ENCODE data around the gene ELMO1.

The ELMO1 gene

GRCh38 chr7:37093257-37093656, 355.4 kb downstream of the ELMO1 start:
- no peak for DNase-seq (ENCODE audit: low read depth)

DNA sequence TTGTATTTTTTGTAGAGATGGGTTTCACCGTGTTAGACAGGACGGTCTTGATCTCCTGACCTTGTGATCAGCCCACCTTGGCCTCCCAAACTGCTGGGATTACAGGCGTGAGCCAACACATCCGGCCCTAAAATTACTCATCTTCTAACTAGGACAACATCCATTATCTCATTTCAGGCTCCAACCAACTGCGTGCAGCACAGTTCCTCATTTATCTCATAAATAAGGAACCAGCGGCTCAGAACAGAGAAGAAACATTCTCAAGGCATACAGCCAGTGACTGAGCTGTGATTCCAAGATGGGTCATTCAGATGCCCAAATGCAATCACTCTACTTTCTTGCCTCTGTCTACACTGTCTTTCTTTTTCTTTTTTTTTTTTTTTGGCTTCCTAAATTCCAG, 356.1 kb downstream of the ELMO1 start:
- DNase-seq (ENCODE audit: low read depth): no peak

GRCh38 chr7:37089972-37090371, 358.7 kb downstream of the ELMO1 start:
- no peak for DNase-seq (ENCODE audit: low read depth)

GRCh38 chr7:37085600-37085999, 363.1 kb downstream of the ELMO1 start:
- no peak for DNase-seq (ENCODE audit: low read depth)

DNA sequence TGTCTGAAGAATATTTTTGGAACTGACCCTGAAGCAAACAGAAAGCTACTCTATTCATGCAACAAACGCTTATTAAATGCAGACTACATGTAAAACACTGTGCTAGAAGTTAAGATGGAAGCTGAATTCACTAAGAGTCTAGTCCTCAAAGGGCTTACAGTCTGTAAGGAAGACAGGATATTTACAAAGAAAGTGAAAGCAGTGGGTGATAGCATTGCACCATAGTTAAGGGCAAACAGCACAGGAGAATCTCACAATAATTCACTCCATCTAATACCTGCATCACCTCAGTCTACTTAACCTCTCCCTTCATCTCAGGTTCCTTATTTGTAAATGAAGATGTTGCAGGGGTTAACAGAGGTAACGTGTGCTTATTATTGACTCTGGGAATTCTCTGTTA, 364.4 kb downstream of the ELMO1 start:
- DNase-seq (ENCODE audit: low read depth): no peak

- DNase-seq (ENCODE audit: low read depth): no peak
These were observed 365.2 kb downstream of the ELMO1 start for GRCh38 chr7:37083311-37084096.

DNA sequence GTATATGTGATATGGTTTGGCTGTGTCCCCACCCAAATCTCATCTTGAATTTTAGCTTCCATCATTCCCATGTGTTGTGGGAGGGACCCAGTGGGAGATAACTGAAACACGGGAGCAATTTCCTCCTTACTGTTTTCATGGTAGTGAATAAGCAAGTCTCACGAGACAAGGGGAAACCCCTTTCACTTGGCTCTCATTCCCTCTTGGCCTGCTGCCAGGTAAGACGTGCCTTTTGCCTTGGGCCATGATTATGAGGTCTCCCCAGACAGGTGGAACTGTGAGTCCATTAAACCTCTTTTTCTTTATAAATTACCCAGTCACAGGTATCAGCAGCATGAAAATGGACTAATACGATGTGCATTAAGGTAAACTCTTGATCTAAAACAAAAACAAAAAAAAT, 367.2 kb downstream of the ELMO1 start:
- DNase-seq (ENCODE audit: low read depth): no peak

DNA sequence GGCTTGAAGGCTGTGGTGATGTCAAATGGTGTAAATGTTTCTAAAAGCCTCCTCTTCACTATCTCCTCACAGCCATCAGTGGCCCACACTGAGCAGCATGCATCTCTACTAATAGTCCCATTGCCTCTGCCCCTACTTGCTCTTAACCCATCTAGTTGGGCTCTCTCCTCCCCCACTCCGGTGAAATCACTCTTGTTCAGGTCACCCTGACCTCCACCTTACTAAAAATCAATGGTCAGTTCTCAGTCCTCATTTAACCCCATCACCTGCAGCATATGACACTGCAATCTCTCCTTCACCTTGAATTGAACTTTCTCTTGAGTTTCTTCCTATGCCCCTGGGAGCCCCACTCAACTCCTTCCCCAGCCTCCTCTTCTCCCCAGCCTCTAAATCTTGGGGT, 369.2 kb downstream of the ELMO1 start:
- no peak for DNase-seq (ENCODE audit: low read depth)

- DNase-seq (ENCODE audit: low read depth): no peak
These were observed 372.0 kb downstream of the ELMO1 start for GRCh38 chr7:37076668-37077067.

GRCh38 chr7:37074370-37074769, 374.3 kb downstream of the ELMO1 start:
- no peak for DNase-seq (ENCODE audit: low read depth)

GRCh38 chr7:37071124-37071523, 377.5 kb downstream of the ELMO1 start:
- no peak for DNase-seq (ENCODE audit: low read depth)

- DNase-seq (ENCODE audit: low read depth): no peak
These were observed 378.2 kb downstream of the ELMO1 start for GRCh38 chr7:37070471-37070870.

- no peak for DNase-seq (ENCODE audit: low read depth)
These were observed 378.6 kb downstream of the ELMO1 start for GRCh38 chr7:37070031-37070430.

- DNase-seq (ENCODE audit: low read depth): no peak
These were observed 379.3 kb downstream of the ELMO1 start for GRCh38 chr7:37069336-37069735.

DNA sequence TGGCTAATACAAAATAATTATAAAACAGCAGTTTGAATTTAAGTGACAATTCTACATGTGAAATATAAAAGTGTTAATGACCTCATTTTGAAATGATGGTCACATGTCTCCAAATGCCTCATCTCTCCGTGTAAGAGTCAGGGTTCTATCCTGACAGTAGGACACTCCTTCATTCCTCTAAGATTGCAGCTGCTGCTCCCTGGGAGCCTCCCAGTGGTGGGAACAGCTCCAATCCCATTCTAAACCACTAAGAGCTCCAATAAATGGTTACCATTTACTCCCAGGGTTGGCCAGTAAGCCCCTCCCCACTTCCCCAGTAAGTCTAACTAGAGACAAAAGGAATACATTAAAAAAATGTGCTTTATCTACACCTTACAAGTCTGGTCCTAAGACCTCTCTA, 379.8 kb downstream of the ELMO1 start:
- no peak for DNase-seq (ENCODE audit: low read depth)

GRCh38 chr7:37068038-37068437, 380.6 kb downstream of the ELMO1 start:
- DNase-seq (ENCODE audit: low read depth): no peak

DNA sequence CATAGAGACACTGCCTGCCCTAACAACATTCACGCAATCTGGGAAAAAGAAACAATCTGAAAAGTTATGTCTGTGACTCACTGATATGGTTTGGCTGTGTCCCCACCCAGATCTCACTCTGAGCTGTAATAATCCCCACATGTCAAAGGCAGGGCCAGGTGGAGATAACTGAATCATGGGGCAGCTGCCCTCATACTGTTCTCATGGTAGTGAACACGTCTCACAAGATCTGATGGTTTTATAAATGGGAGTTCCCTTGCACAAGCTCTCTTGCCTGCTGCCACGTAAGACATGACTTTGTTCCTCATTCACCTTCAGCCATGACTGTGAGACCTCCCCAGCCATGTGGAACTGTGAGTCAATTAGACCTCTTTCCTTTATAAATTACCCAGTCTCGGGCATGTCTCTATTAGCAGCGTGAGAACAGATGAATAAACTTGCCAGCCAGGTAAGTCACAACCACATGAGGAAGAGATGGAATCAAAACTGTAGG, 382.8 kb downstream of the ELMO1 start:
- no peak for DNase-seq (ENCODE audit: low read depth)

GRCh38 chr7:37062560-37062859, 386.2 kb downstream of the ELMO1 start:
- no peak for DNase-seq (ENCODE audit: low read depth)

- DNase-seq (ENCODE audit: low read depth): no peak
These were observed 386.7 kb downstream of the ELMO1 start for GRCh38 chr7:37061849-37062559.

DNA sequence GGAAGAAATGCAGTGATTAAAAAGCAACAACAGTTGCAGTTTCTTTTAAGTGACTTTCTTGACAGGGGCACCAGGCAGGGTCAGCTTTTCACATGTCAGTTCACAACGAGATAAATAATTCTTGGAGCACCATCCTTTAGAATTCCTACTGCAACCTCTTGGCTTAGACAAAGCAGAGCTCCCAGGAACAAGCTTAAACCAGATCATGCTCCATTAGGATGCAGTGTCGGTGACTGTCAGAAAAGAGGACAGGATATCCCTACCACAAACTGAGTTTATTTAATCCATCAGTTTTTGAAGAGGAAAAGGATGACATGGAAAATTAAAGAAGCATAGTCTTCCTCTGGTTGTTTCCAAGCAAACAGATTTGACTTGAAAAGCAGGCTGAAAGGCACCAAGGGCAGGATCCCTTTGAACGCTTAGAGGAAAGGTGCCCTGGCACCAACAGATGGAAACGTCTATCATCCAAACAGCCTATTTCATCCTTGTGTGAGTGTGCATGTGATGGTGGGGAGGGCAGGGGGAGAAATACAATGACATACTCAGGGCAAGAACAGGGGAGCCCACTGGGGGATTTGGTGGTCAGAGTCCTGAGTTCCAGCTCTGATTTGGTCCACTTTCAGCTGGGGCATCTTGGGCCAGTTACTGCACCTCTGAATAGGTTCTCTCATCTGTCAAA, 392.3 kb downstream of the ELMO1 start:
- DNase-seq (ENCODE audit: low read depth): no peak

DNA sequence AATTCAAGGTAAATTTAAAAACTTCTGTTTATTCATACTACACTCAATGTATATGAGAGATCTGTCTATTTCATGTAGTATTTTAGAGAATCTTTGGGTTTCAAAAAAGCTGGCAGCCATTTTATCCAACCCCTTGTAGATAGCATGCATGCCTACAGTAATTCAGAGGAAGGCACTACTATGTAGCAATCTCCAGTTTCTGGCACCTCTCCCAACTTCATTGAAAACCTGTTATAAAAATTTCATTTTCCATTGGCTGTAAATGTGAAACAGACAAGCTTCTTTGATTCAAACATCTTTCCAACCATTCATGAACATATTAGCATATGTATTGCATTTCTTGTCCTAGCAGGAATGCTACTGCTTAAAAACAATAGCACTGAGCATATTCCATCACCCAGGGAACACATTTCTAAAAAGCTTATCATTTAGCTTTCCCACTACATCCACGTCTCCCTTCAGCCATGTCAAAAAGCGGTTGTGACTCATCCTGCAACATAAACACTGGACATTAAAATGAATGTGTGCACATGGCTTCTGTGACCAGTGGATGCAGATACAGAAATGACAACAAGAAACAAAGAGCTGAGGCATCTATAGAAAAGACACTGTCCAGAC, 393.9 kb downstream of the ELMO1 start:
- no peak for DNase-seq (ENCODE audit: low read depth)

DNA sequence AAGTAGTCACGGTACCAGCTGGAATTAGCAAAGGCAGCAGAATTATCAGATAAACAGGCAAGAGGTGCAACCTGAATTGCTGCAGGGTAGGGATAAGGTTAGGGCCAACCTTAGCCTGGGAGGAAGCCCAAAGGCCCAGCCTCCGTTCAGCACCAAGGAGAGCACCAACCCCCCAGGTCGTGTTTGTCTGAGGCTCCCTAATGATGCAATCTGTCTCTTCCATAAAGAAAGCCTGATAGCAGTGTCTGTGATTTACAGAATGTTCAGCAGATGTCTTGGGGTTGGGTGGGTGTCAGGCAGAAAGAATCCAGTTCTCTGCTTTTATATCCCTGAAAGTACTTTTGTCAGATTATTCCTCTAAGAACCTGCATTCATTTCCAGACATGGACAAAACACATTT, 396.0 kb downstream of the ELMO1 start:
- DNase-seq (ENCODE audit: low read depth): no peak

DNA sequence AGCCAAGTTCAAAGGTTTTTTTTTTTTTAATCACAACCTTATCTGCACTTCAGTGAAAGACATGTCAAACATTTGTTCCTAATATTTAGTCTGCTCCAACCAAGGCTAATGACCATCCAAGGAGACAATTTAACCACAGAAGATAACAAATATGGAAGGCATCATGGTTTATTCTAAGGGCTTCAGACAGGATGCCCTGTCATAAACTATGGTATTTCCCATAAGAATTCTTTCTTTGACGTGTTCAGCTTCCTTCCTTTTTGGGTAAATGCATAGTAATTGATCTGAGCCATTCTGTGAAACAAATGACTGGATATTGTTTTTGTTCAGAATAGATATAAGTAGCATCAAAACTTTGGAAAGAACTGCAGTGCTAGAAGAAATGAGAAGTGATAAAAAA, 397.9 kb downstream of the ELMO1 start:
- DNase-seq (ENCODE audit: low read depth): no peak

Data from stimulated activated CD8-positive, alpha-beta memory T cell treated with anti-CD3 and anti-CD28 coated beads, Interleukin-12 subunit alpha, Interleukin-12 subunit beta, amount 100 ng/mL, for 1 hour (primary cell).